H9 (cell line): ENCODE data around the gene DPH6. TPM values are rescaled to one million over a fixed set of nuclear protein-coding genes. Genes with fewer than 3 reads are reported as not detected.
"Not testable (repeated sequence)": the region's sequence is repeated elsewhere in the genome, so short reads cannot be mapped to it uniquely, and the experiment has no call there.

Experiments used
- DNase-seq: peaks from one replicate; pipeline ENCODE4 v3.0.0-alpha.2; 2017
- H2AFZ ChIP-seq: one replicate; pipeline ENCODE4 v1.6.1; 2013; ENCODE audit warnings: mild to moderate bottlenecking, low read length, control low read depth, moderate library complexity
- H2AK5ac ChIP-seq: 2 replicates; pipeline ENCODE4 v1.6.1; 2013; ENCODE audit warnings: low read length, control low read depth, mixed read lengths; ENCODE audit not compliant: insufficient read length
- H2BK120ac ChIP-seq: one replicate; pipeline ENCODE4 v1.6.1; 2013; ENCODE audit warnings: low read depth, mild to moderate bottlenecking, low read length, control low read depth, inconsistent platforms; ENCODE audit not compliant: poor library complexity, severe bottlenecking
- H2BK12ac ChIP-seq: 2 replicates; pipeline ENCODE4 v1.6.1; 2013; ENCODE audit warnings: low read length, control low read depth, mixed read lengths, low read depth; ENCODE audit not compliant: insufficient read length
- H2BK15ac ChIP-seq: 2 replicates; pipeline ENCODE4 v1.6.1; 2013; ENCODE audit warnings: low read depth, low read length, control low read depth
- H2BK20ac ChIP-seq: one replicate; pipeline ENCODE4 v1.6.1; 2013; ENCODE audit warnings: low read depth, mild to moderate bottlenecking, low read length, control low read depth, inconsistent platforms; ENCODE audit not compliant: poor library complexity, severe bottlenecking
- H2BK5ac ChIP-seq: 2 replicates; pipeline ENCODE4 v1.6.1; 2013; ENCODE audit warnings: low read length, control low read depth, mixed read lengths; ENCODE audit not compliant: insufficient read length
- H3K14ac ChIP-seq: 2 replicates; pipeline ENCODE4 v1.6.1; 2013; ENCODE audit warnings: low read length, control low read depth; ENCODE audit not compliant: insufficient read depth
- H3K18ac ChIP-seq: 2 replicates; pipeline ENCODE4 v1.6.1; 2013; ENCODE audit warnings: low read depth, mild to moderate bottlenecking, mixed read lengths, low read length, control low read depth; ENCODE audit not compliant: insufficient read length
- H3K23ac ChIP-seq: 2 replicates; pipeline ENCODE4 v1.6.1; 2013; ENCODE audit warnings: low read length, control low read depth, mixed read lengths, low read depth; ENCODE audit not compliant: insufficient read length
- H3K23me2 ChIP-seq: 2 replicates; pipeline ENCODE4 v1.6.1; 2013; ENCODE audit warnings: low read depth, mild to moderate bottlenecking, mixed read lengths, low read length, control low read depth; ENCODE audit not compliant: insufficient read length, poor library complexity, severe bottlenecking
- H3K27ac ChIP-seq: 2 replicates; pipeline ENCODE4 v1.5.1; 2013; ENCODE audit warnings: low read length, control low read depth, mixed read lengths, low read depth; ENCODE audit not compliant: insufficient read length
- H3K27me3 ChIP-seq: 2 replicates; pipeline ENCODE4 v1.6.1; 2013; ENCODE audit warnings: low read length, control low read depth, inconsistent platforms; ENCODE audit not compliant: insufficient read depth
- H3K4ac ChIP-seq: 2 replicates; pipeline ENCODE4 v1.6.1; 2013; ENCODE audit warnings: low read depth, mild to moderate bottlenecking, control low read depth, inconsistent platforms, low read length, moderate library complexity
- H3K4me1 ChIP-seq: 2 replicates; pipeline ENCODE4 v1.6.1; 2013; ENCODE audit warnings: low read length, control low read depth, inconsistent platforms; ENCODE audit not compliant: insufficient read depth
- H3K4me2 ChIP-seq: 2 replicates; pipeline ENCODE4 v1.6.1; 2013; ENCODE audit warnings: low read length, control low read depth, mixed read lengths; ENCODE audit not compliant: insufficient read length, insufficient read depth
- H3K56ac ChIP-seq: 2 replicates; pipeline ENCODE4 v1.6.1; 2013; ENCODE audit warnings: low read depth, mild to moderate bottlenecking, mixed read lengths, low read length, control low read depth; ENCODE audit not compliant: insufficient read length
- H3K79me1 ChIP-seq: 2 replicates; pipeline ENCODE4 v1.6.1; 2013; ENCODE audit warnings: low read depth, mild to moderate bottlenecking, moderate library complexity, low read length, control low read depth, inconsistent platforms; ENCODE audit not compliant: insufficient read depth, poor library complexity, severe bottlenecking
- H3K79me2 ChIP-seq: 2 replicates; pipeline ENCODE4 v1.6.1; 2013; ENCODE audit warnings: low read length, control low read depth, inconsistent platforms; ENCODE audit not compliant: insufficient read depth
- H3K9ac ChIP-seq: 2 replicates; pipeline ENCODE4 v1.6.1; 2013; ENCODE audit warnings: low read length, control low read depth, mixed read lengths; ENCODE audit not compliant: insufficient read length; ENCODE audit errors: extremely low read depth
- H3K9me3 ChIP-seq: one replicate; pipeline ENCODE4 v1.6.1; 2013; ENCODE audit warnings: low read depth, low read length, inconsistent platforms; ENCODE audit not compliant: control insufficient read depth
- H3T11ph ChIP-seq: one replicate; pipeline ENCODE4 v1.6.1; 2013; ENCODE audit warnings: mild to moderate bottlenecking, low read length, control low read depth, inconsistent platforms
- H4K20me1 ChIP-seq: one replicate; pipeline ENCODE4 v1.6.1; 2013; ENCODE audit not compliant: control insufficient read depth, insufficient read length, insufficient read depth
- H4K5ac ChIP-seq: 2 replicates; pipeline ENCODE4 v1.6.1; 2013; ENCODE audit warnings: low read depth, mild to moderate bottlenecking, mixed read lengths, low read length, control low read depth; ENCODE audit not compliant: insufficient read length
- H4K8ac ChIP-seq: replicated peaks from 2 replicates; pipeline ENCODE4 v1.6.1; 2013; ENCODE audit warnings: low read length, control low read depth, mixed read lengths, low read depth; ENCODE audit not compliant: insufficient read length
- H4K91ac ChIP-seq: 2 replicates; pipeline ENCODE4 v1.6.1; 2013; ENCODE audit warnings: low read depth, mild to moderate bottlenecking, moderate library complexity, mixed read lengths, low read length, control low read depth; ENCODE audit not compliant: insufficient read length
- H3K27ac Mint-ChIP-seq, 3 experiments: 2 replicates in 2 of 3; 3 replicates in 1 of 3; pipeline ENCODE4 v1.8.0; 2020 to 2021; ENCODE audit warnings: mixed read lengths in 3 of 3, mild to moderate bottlenecking in 1 of 3, moderate library complexity in 1 of 3
- H3K27me3 Mint-ChIP-seq: 2 replicates; pipeline ENCODE4 v1.8.0; 2021; ENCODE audit warnings: low read depth, mild to moderate bottlenecking, moderate library complexity, mixed read lengths
- H3K36me3 Mint-ChIP-seq, 3 experiments: 2 replicates in 2 of 3; 3 replicates in 1 of 3; pipeline ENCODE4 v1.8.0; 2020 to 2021; ENCODE audit warnings: low read depth in 3 of 3, mixed read lengths in 3 of 3; ENCODE audit not compliant: insufficient read depth in 1 of 3
- H3K4me1 Mint-ChIP-seq, 2 experiments: 2 replicates each; pipeline ENCODE4 v1.8.0; 2020; ENCODE audit warnings: mixed read lengths in 2 of 2
- H3K4me3 Mint-ChIP-seq, 2 experiments: 2 replicates in 1 of 2; 3 replicates in 1 of 2; pipeline ENCODE4 v1.8.0; 2020 to 2021; ENCODE audit warnings: mild to moderate bottlenecking in 2 of 2, mixed read lengths in 2 of 2, moderate library complexity in 1 of 2
- H3K9me3 Mint-ChIP-seq, 2 experiments: 2 replicates in 1 of 2; 3 replicates in 1 of 2; pipeline ENCODE4 v1.8.0; 2020; ENCODE audit warnings: mild to moderate bottlenecking in 2 of 2, mixed read lengths in 2 of 2, moderate library complexity in 1 of 2
- CTCF ChIP-seq: fragments of 200-600 bp; sonication (generic); conservative IDR thresholded peaks from 3 replicates; pipeline ENCODE4 v1.8.0; 2021; ENCODE audit warnings: antibody characterized with exemption, mild to moderate bottlenecking
- WGBS: extraction: QIAGEN DNeasy Blood & Tissue Kit; methylation state at CpG from one replicate; pipeline ENCODE4 v1.1.7; 2013; ENCODE audit warnings: missing lambda C conversion rate, low lambda C conversion rate, mixed read lengths; ENCODE audit not compliant: insufficient read length; ENCODE audit errors: extremely low coverage; 5-methylcytosine and 5-hydroxymethylcytosine counted together
- total RNA-seq: library from RNA; stranded (reverse); gene quantifications from 2 replicates; pipeline ENCODE4 v1.2.1, GENCODE V29; 2021

DPH6 gene
- total RNA-seq, 1 experiment from 2014 or later = 42.0 TPM

GRCh38 chr15:35329521-35329961 lies 216.4 kb downstream of the DPH6 start:
- Histone ChIP-seq H2BK5ac (no peak overlapping the region), H3K79me1 (no peaks in the 10 kb centered on the region), H3K27ac (no peak overlapping the region), H3K27me3 (no peaks in the 10 kb centered on the region), H3K23me2 (no peaks in the 10 kb centered on the region), H4K20me1 (no peaks in the 10 kb centered on the region), H2AK5ac (no peak overlapping the region), H3K9ac (no peak overlapping the region), H3K9me3 (no peaks in the 10 kb centered on the region), H3K79me2 (no peaks in the 10 kb centered on the region), H2BK120ac (no peak overlapping the region), H2BK15ac (no peak overlapping the region), H3K23ac (no peak overlapping the region), H3T11ph (no peak overlapping the region), H4K91ac (no peak overlapping the region), H2BK12ac (no peak overlapping the region), H4K8ac (no peak overlapping the region), H3K4me2 (no peak overlapping the region), H4K5ac (no peak overlapping the region), H2BK20ac (no peak overlapping the region), H3K4me1 (no peaks in the 10 kb centered on the region), H2AFZ (no peak overlapping the region), H3K14ac (no peak overlapping the region), H3K56ac (no peak overlapping the region), H3K18ac (no peak overlapping the region), H3K4ac (no peak overlapping the region)
- H3K4me1 Mint-ChIP-seq = peaks cover 0 to 2% of the 10 kb centered on the region in 2 experiments; a peak in 1 of 4 replicates
- TF ChIP-seq CTCF = no peak
- WGBS = no CpG with 5 or more reads among the region's 1 CpG
- no peak overlapping the region for H3K27ac Mint-ChIP-seq
- no peak overlapping the region for H3K4me3 Mint-ChIP-seq
- H3K27me3 Mint-ChIP-seq = no peaks in the 10 kb centered on the region
- no peaks in the 10 kb centered on the region; a peak in 1 of 5 replicates for H3K9me3 Mint-ChIP-seq
- H3K36me3 Mint-ChIP-seq = no peaks in the 10 kb centered on the region
- no peak for DNase-seq

GRCh38 chr15:35328836-35329235 lies 217.1 kb downstream of the DPH6 start:
- not testable (repeated sequence) for H3K23me2 ChIP-seq, H3K9me3 Mint-ChIP-seq, H4K5ac ChIP-seq, H3K36me3 Mint-ChIP-seq, H3K27ac ChIP-seq, H3K9me3 ChIP-seq, H4K8ac ChIP-seq, H3K79me2 ChIP-seq, H3T11ph ChIP-seq, H3K27me3 Mint-ChIP-seq, H3K4me1 ChIP-seq, H2AK5ac ChIP-seq, H3K56ac ChIP-seq, H2BK20ac ChIP-seq, H3K4ac ChIP-seq, H2BK120ac ChIP-seq, H2BK12ac ChIP-seq, H4K20me1 ChIP-seq, H3K27ac Mint-ChIP-seq, H3K4me2 ChIP-seq, H3K79me1 ChIP-seq, H3K23ac ChIP-seq, DNase-seq, H3K4me1 Mint-ChIP-seq, H3K27me3 ChIP-seq, H3K14ac ChIP-seq, H3K9ac ChIP-seq, H4K91ac ChIP-seq, H3K18ac ChIP-seq, H2BK15ac ChIP-seq, H2BK5ac ChIP-seq, H2AFZ ChIP-seq, H3K4me3 Mint-ChIP-seq
- WGBS = no CpG with 5 or more reads among the region's 4 CpGs
